Endothelial cell of hepatic sinusoid (primary cell): ENCODE measurements around the gene SOBP.
"Not testable (repeated sequence)": the region's sequence is repeated elsewhere in the genome, so short reads cannot be mapped to it uniquely, and the experiment has no call there.

ENCODE experiments used
- in situ Hi-C: cut with HindIII; loops from 2 replicates; pipeline ENCODE4 v1.10.0; 2017; ENCODE audit warnings: low sequenced_read_pairs

Gene SOBP

DNA sequence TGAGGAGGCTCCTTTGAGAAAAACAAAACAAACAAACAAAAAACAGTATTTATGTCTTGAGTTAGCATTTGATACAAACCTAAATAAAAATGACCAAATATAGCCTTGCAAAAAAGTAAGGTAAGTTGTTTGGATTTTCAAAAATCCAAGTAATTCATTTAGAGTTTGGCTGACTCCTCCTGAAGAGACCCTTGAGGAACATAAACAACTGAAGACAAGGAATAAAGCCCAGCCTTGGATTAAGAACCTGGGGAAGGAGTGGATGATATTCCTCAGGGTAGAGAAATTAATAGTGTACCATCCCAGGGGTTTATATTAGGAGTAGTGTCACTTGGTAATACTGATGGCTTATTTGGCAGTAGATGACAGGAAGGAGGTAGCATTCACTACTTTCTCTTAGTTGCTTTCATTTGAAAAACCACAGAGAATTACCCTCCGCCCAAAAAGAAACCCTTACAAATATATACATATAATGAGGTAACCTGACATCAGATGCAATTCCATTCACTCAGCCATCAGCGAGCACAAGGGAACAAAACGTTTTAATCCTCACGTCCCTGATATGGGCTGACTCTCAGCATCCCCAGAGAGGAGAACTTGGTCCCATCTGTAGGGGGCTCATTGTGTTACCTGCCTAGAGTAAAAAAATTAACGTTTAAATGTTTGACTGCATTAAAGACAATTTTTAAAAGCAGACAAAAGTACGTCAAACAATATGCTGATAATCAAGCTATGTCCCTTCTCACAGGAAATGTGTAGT lies 57.0 kb downstream of the SOBP start:
- in situ Hi-C loops, result loop anchor here (5.0 kb wide), 1 partner anchor 85 kb away; no protein-coding TSS in a partner anchor

GRCh38 chr6:107547451-107547840 lies 57.5 kb downstream of the SOBP start:
- in situ Hi-C loops, result loop anchor here (5.0 kb wide), 1 partner anchor 85 kb away; no protein-coding TSS in a partner anchor

DNA sequence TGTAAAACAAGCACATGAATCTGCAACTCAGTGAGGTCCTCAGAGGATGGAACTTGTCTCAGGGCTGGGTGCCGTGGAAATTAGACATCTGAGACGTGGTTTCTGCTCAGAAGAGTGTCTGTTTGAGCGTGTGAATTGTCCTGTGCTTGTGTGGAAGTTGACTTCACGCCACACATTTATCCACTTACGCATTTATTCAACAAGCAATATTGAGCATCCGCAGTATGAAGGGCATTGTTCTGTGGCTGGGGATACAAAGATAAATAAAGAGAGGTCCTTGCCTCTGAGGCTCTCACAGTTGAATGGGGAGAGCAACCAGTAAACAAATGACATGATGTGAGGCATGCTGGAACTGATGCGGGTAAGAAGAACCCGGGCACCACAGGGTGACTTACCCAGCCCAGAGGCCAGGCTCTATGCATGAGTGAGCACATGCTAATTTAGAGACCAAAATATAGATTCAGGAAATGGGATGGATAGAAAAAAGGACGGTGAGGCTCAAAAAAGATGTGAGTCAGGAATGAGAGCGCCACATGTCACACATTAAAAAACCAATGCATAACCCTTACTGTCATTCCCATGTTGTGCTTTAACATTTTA lies 60.4 kb downstream of the SOBP start:
- in situ Hi-C loops, result no loop called here

GRCh38 chr6:107550906-107551305 lies 61.0 kb downstream of the SOBP start:
- in situ Hi-C loops, result no loop called here

DNA sequence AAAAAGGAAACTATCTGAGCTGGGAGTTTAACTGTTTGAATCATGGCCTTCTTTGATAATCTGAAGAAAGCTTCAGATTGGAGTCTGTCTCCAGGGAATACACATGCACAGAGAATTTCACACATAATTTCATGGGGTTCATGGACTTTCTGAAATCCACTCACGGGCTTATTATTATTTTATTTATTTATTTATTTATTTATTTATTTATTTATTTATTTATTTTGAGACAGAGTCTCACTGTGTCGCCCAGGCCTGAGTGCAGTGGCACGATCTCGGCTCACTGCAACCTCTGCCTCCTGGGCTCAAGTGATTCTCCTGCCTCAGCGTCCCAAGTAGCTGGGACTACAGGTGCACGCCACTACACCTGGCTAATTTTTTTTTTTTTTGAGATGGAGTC lies 63.2 kb downstream of the SOBP start:
- in situ Hi-C loops, result not testable (repeated sequence)

DNA sequence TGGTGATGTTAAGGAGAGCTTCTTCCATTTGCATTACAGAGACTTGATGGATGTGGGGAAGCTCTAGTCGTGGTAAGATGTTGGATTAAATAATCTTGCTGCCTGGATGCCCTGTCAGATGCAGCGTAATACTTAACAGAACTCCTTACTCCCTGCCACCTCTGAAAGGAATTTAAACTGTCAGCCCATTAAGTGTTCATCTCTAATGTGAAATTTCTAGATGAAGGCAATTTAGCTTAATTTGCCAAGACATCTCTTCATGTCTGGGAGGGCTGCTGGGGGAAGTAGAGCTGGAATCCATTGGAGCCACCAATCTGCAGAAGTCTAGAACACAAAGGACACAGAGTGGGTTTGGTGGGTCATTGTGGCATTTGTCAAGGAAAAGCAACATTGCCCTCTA lies 64.4 kb downstream of the SOBP start:
- in situ Hi-C loops, result no loop called here

GRCh38 chr6:107554918-107555317 lies 65.0 kb downstream of the SOBP start:
- in situ Hi-C loops, result no loop called here

DNA sequence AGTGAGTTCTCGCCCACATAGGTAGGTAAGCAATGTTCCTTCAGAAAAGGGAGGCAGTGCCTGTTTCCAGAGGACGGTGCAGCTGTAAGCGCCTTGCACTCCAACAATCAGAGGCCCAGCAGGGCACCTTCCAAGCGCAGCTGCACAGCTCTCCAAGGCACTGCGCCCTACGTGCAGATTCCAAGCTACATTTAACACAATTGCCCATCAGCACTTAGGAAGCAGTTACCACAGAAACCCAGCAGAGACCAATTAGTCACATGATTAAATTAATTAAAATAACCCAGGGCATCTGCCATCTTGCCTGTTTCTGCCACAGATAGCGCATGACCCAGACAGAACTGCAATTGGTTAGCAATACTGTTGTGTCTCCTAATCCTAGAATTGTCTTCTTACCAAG lies 65.5 kb downstream of the SOBP start:
- in situ Hi-C loops, result no loop called here

DNA sequence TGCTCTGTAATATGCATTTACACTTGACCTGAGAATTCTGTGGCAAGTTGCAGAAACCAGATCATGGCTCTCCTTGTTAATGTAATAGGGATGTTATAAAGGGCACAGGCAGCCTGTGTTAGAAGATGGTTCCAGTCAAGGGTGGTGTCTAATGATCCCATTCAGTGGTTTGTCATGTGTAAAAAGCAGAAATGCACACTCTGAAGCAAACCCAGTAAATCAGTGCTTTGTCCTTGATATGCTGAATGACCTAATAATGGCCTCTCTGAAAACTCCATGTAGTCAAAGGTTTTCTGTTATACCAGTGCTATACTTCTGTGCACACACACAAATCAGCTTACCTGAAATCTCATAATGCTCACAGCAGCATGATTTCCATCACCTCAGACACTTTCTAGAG lies 66.2 kb downstream of the SOBP start:
- in situ Hi-C loops, result no loop called here

DNA sequence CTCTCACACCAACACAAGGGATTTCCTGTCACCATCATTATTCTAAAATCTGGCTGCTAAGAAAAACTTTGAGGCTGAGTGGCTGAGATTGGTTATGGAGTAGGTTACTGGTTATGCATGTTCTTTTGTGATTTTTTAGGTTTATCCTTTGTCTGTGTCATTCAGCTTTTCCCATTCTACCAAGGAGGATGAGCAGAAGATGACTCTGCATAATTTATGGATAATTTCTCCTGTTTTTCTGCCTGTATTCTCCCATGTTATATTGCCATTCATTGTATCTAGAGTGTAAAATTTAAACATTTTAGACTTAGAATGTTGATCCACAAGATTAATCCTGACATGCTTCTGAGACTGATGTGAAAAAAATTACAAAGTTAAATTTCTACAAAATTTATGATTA lies 67.8 kb downstream of the SOBP start:
- in situ Hi-C loops, result no loop called here

DNA sequence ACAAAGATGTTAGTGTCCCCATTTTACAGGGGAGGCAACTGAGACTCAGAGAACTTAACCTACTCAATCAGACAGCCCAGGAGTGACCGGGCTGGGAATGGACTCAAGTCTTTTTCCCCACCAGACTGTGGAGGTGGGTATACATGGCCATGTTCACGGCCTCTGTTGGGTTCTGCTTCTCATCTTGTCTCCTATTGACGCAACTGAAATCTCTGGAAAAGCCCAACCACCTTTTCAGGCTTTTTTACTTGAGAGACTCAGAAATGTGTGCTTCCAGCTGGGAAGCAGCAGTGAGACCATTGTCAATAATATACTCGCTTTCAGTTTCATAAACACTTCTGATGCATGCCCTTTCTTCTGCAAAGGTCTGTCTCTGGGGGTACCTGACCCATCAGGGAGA lies 70.7 kb downstream of the SOBP start:
- in situ Hi-C loops, result no loop called here

DNA sequence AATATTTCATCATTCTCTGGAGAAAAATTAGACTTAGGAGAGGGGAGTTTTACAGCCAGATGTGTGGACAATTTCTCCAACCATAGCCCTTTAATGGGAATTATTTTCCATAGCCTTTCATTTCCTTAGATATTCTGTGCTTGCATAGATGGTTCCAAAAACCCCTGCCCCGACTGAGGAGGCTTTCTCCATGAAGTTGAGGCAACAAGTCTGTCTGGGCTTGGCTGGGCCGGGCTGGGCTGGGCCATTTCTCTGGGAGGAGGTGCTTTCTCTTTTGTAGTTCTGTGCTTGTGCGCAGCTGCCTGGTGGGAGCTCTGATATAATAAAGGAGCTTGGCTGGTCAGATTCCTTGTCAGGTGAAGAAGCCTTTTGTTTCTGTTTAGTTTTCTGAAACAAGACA lies 71.4 kb downstream of the SOBP start:
- in situ Hi-C loops, result no loop called here

DNA sequence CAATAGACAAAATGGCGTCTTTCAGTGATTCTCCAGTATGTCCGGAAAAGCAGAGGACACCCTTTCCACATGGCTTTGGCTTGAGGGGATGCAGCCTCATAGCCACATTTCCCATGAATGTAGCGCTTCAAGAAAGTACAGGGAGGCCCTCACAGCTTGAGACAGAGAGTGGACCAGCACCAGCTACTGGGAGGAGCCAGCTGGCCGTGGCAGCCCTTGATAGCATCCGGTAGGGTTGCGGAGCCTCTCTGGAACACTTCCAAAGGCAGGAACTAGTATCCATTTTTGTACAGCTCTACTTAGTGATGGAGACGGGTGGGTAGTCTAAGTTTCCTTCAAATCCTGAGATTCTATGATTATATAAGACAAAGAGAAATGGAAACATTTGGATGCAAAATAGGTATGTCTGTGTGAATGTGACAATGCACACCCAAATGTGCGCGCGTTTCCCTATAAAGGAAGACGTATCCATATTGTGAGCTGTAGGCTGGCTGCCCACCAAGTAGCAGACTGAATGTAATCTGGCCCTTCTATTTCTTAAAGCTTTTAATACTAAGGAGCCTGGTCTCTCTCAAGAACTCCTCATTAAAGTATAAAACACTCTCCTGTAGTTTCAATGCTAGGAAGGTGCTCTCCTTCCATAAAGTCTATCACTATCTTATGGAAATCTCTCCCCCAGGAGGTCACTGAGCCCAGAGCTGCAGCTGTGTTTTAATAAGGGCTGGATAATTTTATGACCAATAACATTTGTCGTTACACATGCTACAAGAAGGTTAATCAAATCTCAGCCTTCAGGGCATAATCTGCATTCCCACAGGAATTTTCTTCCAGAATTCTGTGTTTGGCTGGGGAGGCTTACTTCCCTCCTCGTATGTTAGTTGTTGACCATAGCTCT lies 74.0 kb downstream of the SOBP start:
- in situ Hi-C loops, result no loop called here

DNA sequence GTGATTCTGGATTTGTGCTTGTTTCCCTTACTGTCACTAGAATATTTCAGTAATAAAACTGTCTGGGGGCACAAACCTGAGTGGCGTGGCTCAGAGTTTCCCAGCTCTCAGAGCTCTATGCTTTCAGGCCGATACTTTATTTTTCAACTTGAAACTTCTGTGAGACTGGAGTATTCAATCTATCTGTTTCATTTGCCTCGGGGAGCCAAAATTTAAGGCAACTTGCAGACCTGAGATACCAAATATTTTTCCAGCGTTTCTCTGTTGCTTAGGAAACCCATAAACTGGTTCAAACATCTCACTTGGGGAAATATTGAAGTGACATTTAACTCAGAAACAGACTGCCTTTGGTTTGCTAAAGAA lies 74.7 kb downstream of the SOBP start:
- in situ Hi-C loops, result no loop called here

DNA sequence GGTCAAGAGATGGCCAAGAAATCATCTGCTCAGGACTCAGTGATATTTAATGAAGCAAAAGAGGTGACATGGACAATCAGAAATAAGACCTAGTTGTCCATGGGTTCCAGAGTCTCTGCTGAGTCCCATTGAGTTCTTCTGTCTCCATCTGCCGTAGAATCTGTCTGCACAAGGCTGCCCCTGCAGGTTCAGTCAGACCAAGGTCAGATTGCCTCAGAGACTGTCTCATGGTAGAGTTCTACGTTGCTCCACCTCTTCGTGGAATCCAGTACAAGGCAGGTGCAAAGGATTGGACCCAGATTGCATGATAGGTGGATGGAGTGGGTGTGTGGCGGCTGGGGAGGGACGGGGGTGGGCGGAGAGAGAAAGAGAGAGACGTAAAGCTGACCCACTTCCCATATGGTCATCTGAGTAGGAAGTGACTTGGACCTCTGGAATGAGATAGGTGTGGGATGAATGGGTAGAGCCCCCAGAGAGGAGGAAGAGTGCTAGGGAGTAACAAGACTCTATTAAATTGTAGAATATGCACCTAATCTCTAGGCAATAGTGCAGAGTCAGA lies 75.3 kb downstream of the SOBP start:
- in situ Hi-C loops, result no loop called here

- in situ Hi-C loops, result no loop called here
Observed at GRCh38 chr6:107567643-107568042, 77.7 kb downstream of the SOBP start.

DNA sequence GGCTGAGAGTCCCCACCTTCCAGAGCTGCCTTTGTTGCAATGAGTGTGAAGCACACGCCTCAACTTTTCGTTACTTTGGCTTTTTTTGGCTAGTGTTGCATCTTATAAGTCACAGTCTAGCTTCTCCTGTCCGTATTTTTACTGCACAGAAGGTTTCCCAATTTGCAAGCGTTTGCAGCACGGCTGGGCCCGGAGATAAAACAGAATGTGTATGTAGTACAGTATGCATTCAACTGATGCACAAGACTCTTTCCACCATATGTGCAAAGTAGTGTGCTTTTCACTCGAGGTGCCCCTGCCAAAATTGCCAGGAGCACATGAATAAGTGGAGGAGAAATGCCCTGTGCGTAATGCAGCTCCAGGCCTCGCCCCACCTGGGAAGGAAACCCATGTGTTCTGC lies 79.6 kb downstream of the SOBP start:
- in situ Hi-C loops, result no loop called here

- in situ Hi-C loops, result no loop called here
Observed at GRCh38 chr6:107571354-107571753, 81.4 kb downstream of the SOBP start.

DNA sequence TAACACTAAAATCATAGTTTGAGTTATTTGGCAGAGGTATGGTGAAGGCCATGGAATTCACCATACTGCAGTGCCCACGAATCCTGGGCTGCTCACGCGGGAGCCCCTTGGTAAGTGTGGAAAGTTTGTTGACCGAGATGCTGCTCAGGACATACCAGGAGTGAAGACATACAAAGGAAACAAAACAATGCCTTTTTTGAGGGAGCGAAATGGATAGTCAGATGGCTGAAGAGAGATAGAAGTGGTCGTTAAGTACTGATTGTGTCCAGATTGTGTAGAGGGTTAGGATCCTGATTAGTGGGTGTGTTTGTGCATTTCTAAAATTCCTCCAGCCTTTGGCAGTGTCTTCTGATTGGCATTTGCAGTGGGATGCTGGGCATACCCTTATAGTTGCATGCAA lies 83.0 kb downstream of the SOBP start:
- in situ Hi-C loops, result no loop called here

DNA sequence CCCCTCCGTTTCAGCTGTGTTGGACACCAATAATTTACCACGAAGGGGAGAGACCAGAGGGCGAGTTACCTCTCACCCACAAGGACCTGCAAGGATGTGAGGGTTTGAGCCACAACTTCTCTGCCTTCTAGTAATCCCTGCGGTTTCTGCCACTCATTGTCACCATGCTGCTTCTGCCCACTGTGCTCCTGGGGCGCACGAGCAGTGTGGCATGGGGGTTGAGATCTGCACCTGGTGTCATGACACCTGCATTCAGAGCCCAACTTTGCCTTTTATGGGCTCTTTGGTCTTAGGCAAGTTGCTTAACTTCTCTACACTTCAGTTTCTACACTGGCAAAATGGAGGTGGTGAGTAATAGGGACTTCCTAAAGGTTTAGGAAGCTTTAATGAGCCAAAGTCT lies 84.9 kb downstream of the SOBP start:
- in situ Hi-C loops, result no loop called here

GRCh38 chr6:107576852-107577251 lies 86.9 kb downstream of the SOBP start:
- in situ Hi-C loops, result no loop called here
